Testis (tissue), 3 donors: ENCODE measurements around the gene SULT2A1. TPM values are rescaled to one million over a fixed set of nuclear protein-coding genes. Genes with fewer than 3 reads are reported as not detected.

Experiments
- DNase-seq: peaks from one replicate; pipeline ENCODE4 v3.0.0-alpha.2; 2019
- H3K27ac ChIP-seq, 2 donors: fragments of 200-600 bp; sonication (generic); one replicate each; pipeline ENCODE4 v1.5.1; 2019
- H3K27me3 ChIP-seq: fragments of 200-600 bp; sonication (generic); one replicate; pipeline ENCODE4 v1.5.1; 2019
- H3K36me3 ChIP-seq: fragments of 200-600 bp; sonication (generic); one replicate; pipeline ENCODE4 v1.5.1; 2017; ENCODE audit warnings: low read depth; ENCODE audit errors: missing control alignments
- H3K4me1 ChIP-seq: fragments of 200-600 bp; sonication (generic); one replicate; pipeline ENCODE4 v1.5.1; 2019
- H3K4me3 ChIP-seq, 2 donors: fragments of 200-600 bp; sonication (generic); one replicate each; pipeline ENCODE4 v1.5.1; 2017 to 2019
- H3K9me3 ChIP-seq: fragments of 200-600 bp; sonication (generic); one replicate; pipeline ENCODE4 v1.5.1; 2017
- POLR2A ChIP-seq: fragments of 450-650 bp; IDR thresholded peaks from one replicate; pipeline ENCODE4 v1.6.1; 2017; ENCODE audit warnings: antibody characterized with exemption, mild to moderate bottlenecking, moderate library complexity
- WGBS, 2 donors: methylation state at CpG; one replicate each; pipeline ENCODE4 v1.1.5; 2018; 5-methylcytosine and 5-hydroxymethylcytosine counted together
- intact Hi-C: fragments of 100-400 bp; cut with DNase I; formaldehyde crosslinking; loops from one replicate; pipeline ENCODE4 v1.15.1; 2023; ENCODE audit warnings: low total_unique reads
- polyA plus RNA-seq: library from polyadenylated mRNA; stranded (reverse); fragments of 350-450 nt; fragmentation: Illumina TruSeq; extraction: RNeasy Lipid Tissue Mini Kit (QIAGEN cat#74804); gene quantifications from one replicate; pipeline ENCODE4 v1.2.3, GENCODE V29; 2014; ENCODE audit warnings: low read depth, low replicate concordance; ENCODE audit not compliant: insufficient read depth
- total RNA-seq, 2 donors: library from RNA; depleted of rRNA; stranded (reverse); fragments of >200 nt; gene quantifications; one replicate each; pipeline ENCODE4 v1.2.3, GENCODE V29; 2016
- TF ChIP-seq, protein P1 (sequence below), 3 experiments: fragments of 450-650 bp in 2 of 3; fragments of 200-600 bp in 1 of 3; sonication (generic) in 1 of 3; IDR thresholded peaks; one replicate each; pipeline ENCODE4 v1.5.1; 2016 to 2019; ENCODE audit warnings: antibody characterized with exemption in 3 of 3, mild to moderate bottlenecking in 2 of 3, moderate library complexity in 1 of 3

Gene SULT2A1
- total and polyA plus RNA-seq, 3 donors from 2014 or later = 0.24 to 2.3 (median 1.2) TPM

- H3K4me1 ChIP-seq = no peaks in the 10 kb centered on the region
- no peaks in the 10 kb centered on the region for H3K27me3 ChIP-seq
- TF ChIP-seq, protein P1, sequence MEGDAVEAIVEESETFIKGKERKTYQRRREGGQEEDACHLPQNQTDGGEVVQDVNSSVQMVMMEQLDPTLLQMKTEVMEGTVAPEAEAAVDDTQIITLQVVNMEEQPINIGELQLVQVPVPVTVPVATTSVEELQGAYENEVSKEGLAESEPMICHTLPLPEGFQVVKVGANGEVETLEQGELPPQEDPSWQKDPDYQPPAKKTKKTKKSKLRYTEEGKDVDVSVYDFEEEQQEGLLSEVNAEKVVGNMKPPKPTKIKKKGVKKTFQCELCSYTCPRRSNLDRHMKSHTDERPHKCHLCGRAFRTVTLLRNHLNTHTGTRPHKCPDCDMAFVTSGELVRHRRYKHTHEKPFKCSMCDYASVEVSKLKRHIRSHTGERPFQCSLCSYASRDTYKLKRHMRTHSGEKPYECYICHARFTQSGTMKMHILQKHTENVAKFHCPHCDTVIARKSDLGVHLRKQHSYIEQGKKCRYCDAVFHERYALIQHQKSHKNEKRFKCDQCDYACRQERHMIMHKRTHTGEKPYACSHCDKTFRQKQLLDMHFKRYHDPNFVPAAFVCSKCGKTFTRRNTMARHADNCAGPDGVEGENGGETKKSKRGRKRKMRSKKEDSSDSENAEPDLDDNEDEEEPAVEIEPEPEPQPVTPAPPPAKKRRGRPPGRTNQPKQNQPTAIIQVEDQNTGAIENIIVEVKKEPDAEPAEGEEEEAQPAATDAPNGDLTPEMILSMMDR (IDR thresholded peaks at IDR 0.05) = no peak
- no peak for TF ChIP-seq POLR2A
- DNase-seq = no peak
- 53 to 68% methylated on average over 5 of the region's 5 CpGs for WGBS, 2 donors
- H3K4me3 ChIP-seq = no peak overlapping the region
- no peak overlapping the region for H3K27ac ChIP-seq
- H3K36me3 ChIP-seq = no peaks in the 10 kb centered on the region
- no peaks in the 10 kb centered on the region for H3K9me3 ChIP-seq
- intact Hi-C loops = no loop called here
Measured at GRCh38 chr19:47842941-47843340, 43.2 kb downstream of the SULT2A1 start.

GRCh38 chr19:47839913-47840312, 46.2 kb downstream of the SULT2A1 start:
- intact Hi-C loops = no loop called here
- Histone ChIP-seq H3K9me3 (no peaks in the 10 kb centered on the region), H3K27me3 (no peaks in the 10 kb centered on the region), H3K4me1 (no peaks in the 10 kb centered on the region), H3K4me3 (no peak overlapping the region), H3K27ac (no peak overlapping the region), H3K36me3 (no peaks in the 10 kb centered on the region)
- WGBS, 2 donors = 37 to 46% methylated on average over 10 of the region's 10 CpGs
- no peak for DNase-seq
- TF ChIP-seq, protein P1 (IDR thresholded peaks at IDR 0.05) = no peak
- TF ChIP-seq POLR2A = no peak

DNA sequence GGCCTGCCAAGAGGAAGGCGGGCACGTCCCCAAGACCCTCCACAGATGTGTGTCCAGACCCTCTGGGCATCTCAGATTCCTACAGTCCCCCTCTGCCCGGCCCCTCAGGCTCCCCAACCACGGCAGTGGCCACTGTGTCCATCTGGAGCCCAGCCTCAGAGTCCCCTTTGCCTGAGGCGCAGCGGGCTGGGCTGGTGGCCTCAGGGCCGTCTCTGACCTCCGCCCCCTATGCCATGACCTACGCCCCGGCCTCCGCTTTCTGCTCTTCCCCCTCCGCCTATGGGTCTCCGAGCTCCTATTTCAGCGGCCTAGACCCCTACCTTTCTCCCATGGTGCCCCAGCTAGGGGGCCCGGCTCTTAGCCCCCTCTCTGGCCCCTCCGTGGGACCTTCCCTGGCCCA, 46.7 kb downstream of the SULT2A1 start:
- WGBS, 2 donors = 65 to 85% methylated on average over 5 to 16 of the region's 16 CpGs
- Histone ChIP-seq H3K27me3 (no peaks in the 10 kb centered on the region), H3K4me1 (no peaks in the 10 kb centered on the region), H3K4me3 (no peak overlapping the region), H3K27ac (no peak overlapping the region), H3K36me3 (no peaks in the 10 kb centered on the region), H3K9me3 (no peaks in the 10 kb centered on the region)
- TF ChIP-seq, protein P1 (IDR thresholded peaks at IDR 0.05) = no peak
- TF ChIP-seq POLR2A = no peak
- DNase-seq = no peak
- intact Hi-C loops = no loop called here

DNA sequence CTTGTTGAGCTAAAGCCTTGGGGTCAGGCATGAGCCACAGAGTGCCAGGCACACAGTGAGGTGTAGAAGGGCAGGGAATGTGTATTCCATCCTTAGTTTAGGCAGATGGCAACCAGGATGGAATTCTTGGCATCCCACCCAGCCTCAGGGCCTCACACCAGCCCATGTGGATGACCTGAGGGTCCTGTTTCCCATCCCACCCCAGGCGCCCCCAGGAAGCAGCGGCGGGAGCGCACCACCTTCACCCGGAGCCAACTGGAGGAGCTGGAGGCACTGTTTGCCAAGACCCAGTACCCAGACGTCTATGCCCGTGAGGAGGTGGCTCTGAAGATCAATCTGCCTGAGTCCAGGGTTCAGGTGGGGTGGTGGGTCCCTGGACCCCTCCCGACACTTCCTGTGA, 50.1 kb downstream of the SULT2A1 start:
- no peaks in the 10 kb centered on the region for H3K4me1 ChIP-seq
- TF ChIP-seq, protein P1 (IDR thresholded peaks at IDR 0.05) = no peak
- TF ChIP-seq POLR2A = no peak
- no peaks in the 10 kb centered on the region for H3K27me3 ChIP-seq
- intact Hi-C loops = no loop called here
- 82 to 83% methylated on average over 7 to 8 of the region's 8 CpGs for WGBS, 2 donors
- no peaks in the 10 kb centered on the region for H3K36me3 ChIP-seq
- H3K27ac ChIP-seq = no peak overlapping the region
- H3K9me3 ChIP-seq = no peaks in the 10 kb centered on the region
- H3K4me3 ChIP-seq = no peak overlapping the region
- no peak for DNase-seq

- Histone ChIP-seq H3K4me3 (no peak overlapping the region), H3K27ac (no peak overlapping the region), H3K9me3 (no peaks in the 10 kb centered on the region), H3K36me3 (no peaks in the 10 kb centered on the region), H3K4me1 (no peaks in the 10 kb centered on the region), H3K27me3 (no peaks in the 10 kb centered on the region)
- intact Hi-C loops = no loop called here
- TF ChIP-seq, protein P1 (IDR thresholded peaks at IDR 0.05) = no peak
- TF ChIP-seq POLR2A = no peak
- no peak for DNase-seq
- WGBS, 2 donors = 77 to 89% methylated on average over 4 of the region's 4 CpGs
Measured at GRCh38 chr19:47832723-47833122, 53.4 kb downstream of the SULT2A1 start.
